ENCODE data around the gene SLC8A1. TPM values are rescaled to one million over a fixed set of nuclear protein-coding genes. Genes with fewer than 3 reads are reported as not detected.

The SLC8A1 gene
- total RNA-seq, 2 donors from 2014 or later, result 0.66 to 7.8 TPM

DNA sequence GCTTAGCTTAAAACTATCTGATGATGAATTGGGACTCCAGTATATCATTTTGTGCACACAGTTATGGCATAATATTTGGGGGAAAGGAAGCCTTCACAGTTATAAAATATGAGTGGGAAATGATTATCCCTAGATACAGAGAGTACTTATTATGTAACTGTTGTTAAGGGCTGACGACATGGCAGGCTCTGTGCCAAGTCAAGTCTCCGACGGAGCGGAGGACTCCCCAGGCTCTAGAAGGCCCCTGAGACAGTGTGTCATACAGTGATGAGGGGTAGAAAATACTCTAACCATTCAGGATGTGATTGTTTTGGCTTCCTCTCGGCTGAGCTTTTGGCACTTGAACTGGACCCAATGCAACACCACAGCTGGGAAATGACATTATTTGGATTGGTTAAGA is 211.8 kb downstream of the SLC8A1 start:
- DNase-seq (peak; percentile 51 to 68 (median 66)), ATAC-seq (peak; percentile 82)
- Histone ChIP-seq H3K9me3 (no peaks in the 10 kb centered on the region), H3K36me3 (replicated peaks in 1 of 2; ENCODE audit: insufficient read depth in 1 of 2, low read depth in 2 of 2) (no peaks in the 10 kb centered on the region), H3K4me3 (no peak overlapping the region), H3K27me3 (no peaks in the 10 kb centered on the region), H3K27ac (no peak overlapping the region), H3K4me1 (no peaks in the 10 kb centered on the region)
- no peak for TF ChIP-seq POLR2A (IDR thresholded peaks at IDR 0.05)
- TF ChIP-seq, protein P1, sequence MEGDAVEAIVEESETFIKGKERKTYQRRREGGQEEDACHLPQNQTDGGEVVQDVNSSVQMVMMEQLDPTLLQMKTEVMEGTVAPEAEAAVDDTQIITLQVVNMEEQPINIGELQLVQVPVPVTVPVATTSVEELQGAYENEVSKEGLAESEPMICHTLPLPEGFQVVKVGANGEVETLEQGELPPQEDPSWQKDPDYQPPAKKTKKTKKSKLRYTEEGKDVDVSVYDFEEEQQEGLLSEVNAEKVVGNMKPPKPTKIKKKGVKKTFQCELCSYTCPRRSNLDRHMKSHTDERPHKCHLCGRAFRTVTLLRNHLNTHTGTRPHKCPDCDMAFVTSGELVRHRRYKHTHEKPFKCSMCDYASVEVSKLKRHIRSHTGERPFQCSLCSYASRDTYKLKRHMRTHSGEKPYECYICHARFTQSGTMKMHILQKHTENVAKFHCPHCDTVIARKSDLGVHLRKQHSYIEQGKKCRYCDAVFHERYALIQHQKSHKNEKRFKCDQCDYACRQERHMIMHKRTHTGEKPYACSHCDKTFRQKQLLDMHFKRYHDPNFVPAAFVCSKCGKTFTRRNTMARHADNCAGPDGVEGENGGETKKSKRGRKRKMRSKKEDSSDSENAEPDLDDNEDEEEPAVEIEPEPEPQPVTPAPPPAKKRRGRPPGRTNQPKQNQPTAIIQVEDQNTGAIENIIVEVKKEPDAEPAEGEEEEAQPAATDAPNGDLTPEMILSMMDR (IDR thresholded peaks at IDR 0.05), result no peak
- intact Hi-C loops (cut with DNase I), result no loop called here
- WGBS, 2 donors, result 12 to 17% methylated on average over 5 of the region's 5 CpGs

DNA sequence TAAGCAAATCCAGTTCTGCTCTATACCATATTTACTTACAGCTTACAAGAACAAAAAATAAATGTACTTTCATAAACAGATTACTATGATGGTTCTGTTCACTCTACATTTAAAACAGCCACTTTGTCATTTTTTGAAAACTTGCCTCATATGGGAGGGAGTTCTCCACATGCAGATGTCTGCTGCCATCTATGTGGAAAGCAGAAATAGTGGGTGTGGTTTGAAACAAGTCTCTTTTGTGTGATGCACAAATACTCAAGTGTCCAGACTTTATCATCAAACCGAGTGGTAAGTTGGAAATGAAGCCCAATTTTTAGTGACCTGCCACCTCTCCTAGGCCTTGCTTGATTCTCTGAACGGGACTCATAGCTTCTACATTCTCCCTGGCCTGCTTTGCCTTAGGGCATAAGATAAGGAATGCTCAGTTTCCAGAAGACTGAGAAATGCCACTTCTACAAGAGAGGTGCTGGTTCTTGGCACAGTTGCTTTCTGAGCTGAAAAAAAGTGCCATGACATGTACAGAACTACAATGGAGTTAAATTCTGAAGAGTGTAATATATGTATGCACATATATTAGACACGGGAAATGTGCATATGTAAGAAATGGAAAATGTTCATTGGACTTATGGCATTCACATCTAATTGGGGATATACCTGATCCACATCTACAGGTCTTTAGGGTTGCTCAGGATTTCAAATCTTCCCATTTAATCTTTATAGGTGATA is 221.0 kb downstream of the SLC8A1 start:
- DNase-seq, result no peak
- ATAC-seq, result no peak

DNA sequence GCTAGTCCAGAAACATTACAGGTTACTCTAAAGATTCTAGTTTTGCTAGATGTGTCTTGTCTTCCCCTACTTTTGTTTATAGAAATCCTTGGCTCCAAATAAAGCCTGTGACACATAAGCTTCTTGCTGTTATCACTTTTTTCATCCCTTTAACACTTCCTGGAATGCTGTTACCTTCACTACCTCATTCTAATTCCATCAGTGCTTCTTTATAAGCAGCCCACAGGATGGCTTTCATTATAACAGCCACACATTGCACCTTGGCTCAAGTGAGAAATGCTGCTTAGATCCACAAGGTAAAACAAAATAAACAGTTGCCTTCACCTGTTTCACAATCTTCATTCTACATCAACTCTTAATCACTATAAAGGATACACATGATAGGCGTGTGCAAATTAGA is 221.7 kb downstream of the SLC8A1 start:
- H3K27ac ChIP-seq, result no peak overlapping the region
- H3K9me3 ChIP-seq, result no peaks in the 10 kb centered on the region
- H3K4me3 ChIP-seq, result no peak overlapping the region
- TF ChIP-seq, protein P1 (IDR thresholded peaks at IDR 0.05), result no peak
- no peak for TF ChIP-seq POLR2A (IDR thresholded peaks at IDR 0.05)
- intact Hi-C loops (cut with DNase I), result no loop called here
- ATAC-seq (no peak), DNase-seq (no peak)
- no peaks in the 10 kb centered on the region for H3K36me3 ChIP-seq (replicated peaks in 1 of 2; ENCODE audit: insufficient read depth in 1 of 2, low read depth in 2 of 2)
- 59 to 65% methylated on average over 1 of the region's 1 CpG for WGBS, 2 donors
- no peaks in the 10 kb centered on the region for H3K4me1 ChIP-seq
- H3K27me3 ChIP-seq, result no peaks in the 10 kb centered on the region

More for the DNA sequence above, 221.0 kb downstream of the SLC8A1 start:
- Histone ChIP-seq H3K36me3 (replicated peaks in 1 of 2; ENCODE audit: insufficient read depth in 1 of 2, low read depth in 2 of 2) (no peaks in the 10 kb centered on the region), H3K27me3 (no peaks in the 10 kb centered on the region), H3K27ac (no peak overlapping the region), H3K4me1 (no peaks in the 10 kb centered on the region), H3K4me3 (no peak overlapping the region), H3K9me3 (no peaks in the 10 kb centered on the region)
- TF ChIP-seq POLR2A (IDR thresholded peaks at IDR 0.05), result no peak
- TF ChIP-seq, protein P1 (IDR thresholded peaks at IDR 0.05), result no peak
- intact Hi-C loops (cut with DNase I), result no loop called here
- WGBS, 2 donors, result 46 to 48% methylated on average over 3 of the region's 3 CpGs

DNA sequence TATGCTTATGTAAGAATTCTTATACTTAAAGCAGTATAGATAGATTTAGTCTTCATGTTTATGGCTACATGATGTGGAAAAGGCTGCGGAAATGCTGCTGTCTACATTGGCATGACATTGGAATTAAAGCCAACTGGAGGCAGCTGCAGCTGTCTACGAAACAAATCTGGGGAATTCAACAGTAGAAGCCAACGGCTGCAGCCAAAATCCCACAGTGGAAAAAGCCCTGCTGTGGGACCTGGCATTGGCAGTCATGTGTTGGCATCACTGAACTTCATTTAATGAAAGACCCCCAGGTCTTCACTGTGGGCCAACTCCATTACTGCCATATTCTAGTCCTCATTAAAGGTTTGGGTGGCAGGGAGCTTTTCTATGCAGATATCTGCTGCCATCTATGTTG is 223.6 kb downstream of the SLC8A1 start:
- H3K4me3 ChIP-seq, result no peak overlapping the region
- H3K27me3 ChIP-seq, result no peaks in the 10 kb centered on the region
- H3K9me3 ChIP-seq, result no peaks in the 10 kb centered on the region
- DNase-seq (no peak), ATAC-seq (no peak)
- TF ChIP-seq, protein P1 (IDR thresholded peaks at IDR 0.05), result no peak
- no peak for TF ChIP-seq POLR2A (IDR thresholded peaks at IDR 0.05)
- H3K4me1 ChIP-seq, result no peaks in the 10 kb centered on the region
- 73 to 80% methylated on average over 3 of the region's 3 CpGs for whole genome bisulfite sequencing, 2 donors
- no peak overlapping the region for H3K27ac ChIP-seq
- intact Hi-C loops (cut with DNase I), result no loop called here
- no peaks in the 10 kb centered on the region for H3K36me3 ChIP-seq (replicated peaks in 1 of 2; ENCODE audit: insufficient read depth in 1 of 2, low read depth in 2 of 2)

DNA sequence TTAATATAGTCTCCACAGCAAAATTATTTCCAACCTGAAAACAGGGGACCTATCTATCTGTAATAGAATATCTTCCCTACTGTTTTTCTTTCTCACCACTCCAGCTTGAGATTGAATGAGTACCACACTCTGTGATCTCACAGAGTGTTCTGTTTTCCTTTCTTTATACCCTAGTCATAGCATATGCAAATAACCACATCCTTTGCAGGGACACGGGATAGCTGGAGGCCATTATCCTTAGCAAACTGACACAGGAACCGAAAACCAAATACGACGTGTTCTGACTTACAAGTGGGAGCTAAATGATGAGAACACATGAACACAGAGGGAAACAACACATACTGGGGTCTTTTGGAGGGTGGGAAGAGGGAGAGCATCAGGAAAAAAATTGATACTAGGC is 224.7 kb downstream of the SLC8A1 start:
- Histone ChIP-seq H3K9me3 (no peaks in the 10 kb centered on the region), H3K36me3 (replicated peaks in 1 of 2; ENCODE audit: insufficient read depth in 1 of 2, low read depth in 2 of 2) (no peaks in the 10 kb centered on the region), H3K27ac (no peak overlapping the region), H3K4me3 (no peak overlapping the region), H3K4me1 (no peaks in the 10 kb centered on the region), H3K27me3 (no peaks in the 10 kb centered on the region)
- ATAC-seq, result no peak
- 44 to 45% methylated on average over 4 of the region's 4 CpGs for WGBS, 2 donors
- DNase-seq, result no peak
- no peak for TF ChIP-seq POLR2A (IDR thresholded peaks at IDR 0.05)
- TF ChIP-seq, protein P1 (IDR thresholded peaks at IDR 0.05), result no peak
- intact Hi-C loops (cut with DNase I), result no loop called here
